WERI-Rb-1 (cell line): ENCODE data around the gene CD27.

Experiments
- DNase-seq: peaks from one replicate; pipeline ENCODE4 v3.0.0-alpha.2; 2020
- H3K27ac ChIP-seq: fragments of 250-450 bp; sonication (Bioruptor Pico); 2 replicates; pipeline ENCODE4 v1.5.1; 2020; ENCODE audit warnings: mild to moderate bottlenecking, moderate library complexity
- H3K27me3 ChIP-seq: fragments of 250-450 bp; sonication (Bioruptor Pico); 2 replicates; pipeline ENCODE4 v1.5.1; 2021; ENCODE audit warnings: mild to moderate bottlenecking, low read depth, moderate library complexity; ENCODE audit not compliant: insufficient read depth, severe bottlenecking
- H3K36me3 ChIP-seq: fragments of 250-450 bp; sonication (Bioruptor Pico); 2 replicates; pipeline ENCODE4 v1.5.1; 2020; ENCODE audit warnings: mild to moderate bottlenecking, moderate library complexity
- H3K4me3 ChIP-seq: 2 replicates; pipeline ENCODE4 v1.5.1; 2011; ENCODE audit warnings: low read depth, mild to moderate bottlenecking, control low read depth, low read length
- H3K9me3 ChIP-seq: fragments of 250-450 bp; sonication (Bioruptor Pico); 2 replicates; pipeline ENCODE4 v1.5.1; 2021; ENCODE audit warnings: mild to moderate bottlenecking, moderate library complexity; ENCODE audit not compliant: severe bottlenecking
- TF ChIP-seq, protein P1 (sequence below): IDR thresholded peaks from 2 replicates; pipeline ENCODE4 v1.5.1; 2011; ENCODE audit warnings: low read depth, mild to moderate bottlenecking, control low read depth, inconsistent platforms, low read length

Gene CD27

GRCh38 chr12:6430124-6430989, 14.4 kb upstream of the CD27 start:
- no peaks in the 10 kb centered on the region for H3K27me3 ChIP-seq
- H3K27ac ChIP-seq, result no peak overlapping the region
- no peak overlapping the region for H3K4me3 ChIP-seq
- TF ChIP-seq, protein P1, sequence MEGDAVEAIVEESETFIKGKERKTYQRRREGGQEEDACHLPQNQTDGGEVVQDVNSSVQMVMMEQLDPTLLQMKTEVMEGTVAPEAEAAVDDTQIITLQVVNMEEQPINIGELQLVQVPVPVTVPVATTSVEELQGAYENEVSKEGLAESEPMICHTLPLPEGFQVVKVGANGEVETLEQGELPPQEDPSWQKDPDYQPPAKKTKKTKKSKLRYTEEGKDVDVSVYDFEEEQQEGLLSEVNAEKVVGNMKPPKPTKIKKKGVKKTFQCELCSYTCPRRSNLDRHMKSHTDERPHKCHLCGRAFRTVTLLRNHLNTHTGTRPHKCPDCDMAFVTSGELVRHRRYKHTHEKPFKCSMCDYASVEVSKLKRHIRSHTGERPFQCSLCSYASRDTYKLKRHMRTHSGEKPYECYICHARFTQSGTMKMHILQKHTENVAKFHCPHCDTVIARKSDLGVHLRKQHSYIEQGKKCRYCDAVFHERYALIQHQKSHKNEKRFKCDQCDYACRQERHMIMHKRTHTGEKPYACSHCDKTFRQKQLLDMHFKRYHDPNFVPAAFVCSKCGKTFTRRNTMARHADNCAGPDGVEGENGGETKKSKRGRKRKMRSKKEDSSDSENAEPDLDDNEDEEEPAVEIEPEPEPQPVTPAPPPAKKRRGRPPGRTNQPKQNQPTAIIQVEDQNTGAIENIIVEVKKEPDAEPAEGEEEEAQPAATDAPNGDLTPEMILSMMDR, result no peak
- DNase-seq, result no peak
- H3K36me3 ChIP-seq, result no peaks in the 10 kb centered on the region
- no peaks in the 10 kb centered on the region for H3K9me3 ChIP-seq

DNA sequence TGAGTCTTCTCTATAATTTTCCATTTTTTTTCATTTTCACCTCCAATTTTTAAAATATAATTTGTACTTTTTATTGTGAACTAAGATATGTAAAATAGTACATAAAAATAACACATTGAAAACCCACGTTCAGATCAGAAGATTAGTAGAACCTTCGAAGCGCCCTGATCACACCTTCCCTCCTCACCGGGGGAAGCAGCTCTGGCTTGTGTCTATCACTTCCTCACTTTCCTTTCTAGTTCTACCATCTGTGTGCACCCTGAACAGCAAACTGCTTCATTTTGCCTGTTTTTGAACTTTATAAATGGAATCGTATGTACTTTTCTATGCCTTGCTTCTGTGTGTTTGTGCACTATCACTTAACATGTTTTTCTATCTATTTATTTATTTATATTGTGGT, 11.8 kb upstream of the CD27 start:
- TF ChIP-seq, protein P1, result no peak
- H3K27ac ChIP-seq, result no peak overlapping the region
- H3K9me3 ChIP-seq, result no peaks in the 10 kb centered on the region
- DNase-seq, result no peak
- no peak overlapping the region for H3K4me3 ChIP-seq
- no peaks in the 10 kb centered on the region for H3K27me3 ChIP-seq
- H3K36me3 ChIP-seq, result no peaks in the 10 kb centered on the region

DNA sequence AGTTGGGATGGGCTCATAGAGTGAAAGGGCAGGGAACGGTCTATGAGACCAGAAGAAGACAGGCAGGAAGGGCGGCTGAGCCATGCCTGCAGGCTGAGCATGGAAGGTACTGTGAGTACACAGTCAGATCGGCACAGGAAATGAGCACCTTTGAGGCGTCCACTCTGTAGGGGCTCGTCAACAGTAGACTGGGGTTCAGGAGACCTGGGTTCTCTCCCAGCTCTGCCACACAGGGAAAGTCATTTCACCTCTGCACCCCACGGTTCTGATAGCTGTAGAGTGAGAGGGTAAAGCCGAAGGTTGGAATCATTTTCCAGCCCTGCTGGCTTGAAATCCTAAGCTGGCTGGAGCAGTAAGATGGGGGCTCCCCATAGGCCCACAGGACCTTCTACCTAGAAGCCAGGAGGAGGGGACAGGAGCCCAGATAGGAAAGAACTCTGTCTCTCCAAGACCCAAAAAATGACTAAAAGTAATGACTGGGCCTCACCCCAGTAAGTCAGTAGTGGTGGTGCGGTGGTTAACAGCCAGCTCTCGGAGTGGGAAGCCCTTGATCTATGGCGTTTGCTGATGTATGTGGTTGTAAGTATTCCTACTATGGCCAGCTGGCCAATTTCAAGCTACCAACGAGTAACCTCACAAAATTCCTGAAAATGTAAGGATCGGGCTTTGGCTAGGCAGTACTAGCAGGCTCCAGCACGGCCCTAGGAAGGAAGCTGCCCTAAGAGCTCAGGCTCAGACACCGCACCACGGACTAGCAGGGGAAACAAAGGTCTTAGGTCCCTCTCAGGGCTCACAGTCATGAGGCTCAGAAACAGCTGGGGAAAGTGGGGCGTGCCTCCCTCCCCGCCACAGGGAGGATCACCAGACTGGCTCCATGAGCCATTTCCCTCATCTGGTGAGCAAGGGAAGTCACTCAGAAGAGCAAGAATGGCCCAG, 10.3 kb upstream of the CD27 start:
- TF ChIP-seq, protein P1, result no peak
- Histone ChIP-seq H3K27me3 (no peaks in the 10 kb centered on the region), H3K36me3 (no peaks in the 10 kb centered on the region), H3K4me3 (no peak overlapping the region), H3K9me3 (no peaks in the 10 kb centered on the region), H3K27ac (no peak overlapping the region)
- DNase-seq, result no peak

- no peaks in the 10 kb centered on the region for H3K36me3 ChIP-seq
- no peaks in the 10 kb centered on the region for H3K27me3 ChIP-seq
- no peak overlapping the region for H3K27ac ChIP-seq
- TF ChIP-seq, protein P1, result no peak
- H3K4me3 ChIP-seq, result no peak overlapping the region
- no peak for DNase-seq
- no peaks in the 10 kb centered on the region for H3K9me3 ChIP-seq
Measured at GRCh38 chr12:6435961-6436715, 8.6 kb upstream of the CD27 start.

- Histone ChIP-seq H3K9me3 (no peaks in the 10 kb centered on the region), H3K36me3 (no peaks in the 10 kb centered on the region), H3K27ac (no peak overlapping the region), H3K4me3 (no peak overlapping the region), H3K27me3 (no peaks in the 10 kb centered on the region)
- TF ChIP-seq, protein P1, result no peak
- DNase-seq, result no peak
Measured at GRCh38 chr12:6437586-6437985, 7.2 kb upstream of the CD27 start.
